Measurements from ENCODE around the gene SENP8.

DNA sequence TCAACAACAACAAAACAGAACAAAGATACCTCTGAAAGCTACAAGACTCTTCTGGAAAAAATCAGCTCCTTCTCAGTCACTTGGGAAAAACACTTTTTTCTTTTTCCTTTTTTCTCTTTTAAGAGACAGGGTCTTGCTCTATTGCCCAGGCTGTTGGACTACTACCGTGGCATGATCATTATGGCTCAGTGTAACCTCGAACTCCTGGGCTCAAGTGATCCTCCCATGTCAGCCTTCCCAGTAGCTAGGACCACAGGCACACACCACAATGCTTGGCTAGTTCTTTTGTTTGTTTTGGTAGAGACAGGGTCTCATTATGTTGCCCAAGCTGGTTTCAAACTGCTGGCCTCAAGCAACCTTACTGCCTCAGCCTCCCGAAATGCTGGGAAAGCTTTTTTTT is 13.1 kb upstream of the SENP8 start:
- no peak for TF ChIP-seq GATA2 (IDR thresholded peaks at IDR 0.05; ENCODE audit: low read depth, low read length)
- no peak for TF ChIP-seq GATA3 (IDR thresholded peaks at IDR 0.05; ENCODE audit: low read depth, low read length)
